HG03565 (cell line): ENCODE results near the gene NCKAP5.

Experiments used
- ATAC-seq: cut with Tn5 transposase; IDR thresholded peaks from one replicate; pipeline ENCODE4 v1.9.1; 2021; ENCODE audit warnings: mild to moderate bottlenecking, moderate library complexity; ENCODE audit not compliant: unreplicated experiment

The NCKAP5 gene

GRCh38 chr2:133062931-133063665 lies 505.2 kb downstream of the NCKAP5 start:
- ATAC-seq, result no peak

- no peak for ATAC-seq
These were observed 506.2 kb downstream of the NCKAP5 start for GRCh38 chr2:133061874-133062593.

- ATAC-seq, result no peak
These were observed 514.0 kb downstream of the NCKAP5 start for GRCh38 chr2:133054297-133054696.

GRCh38 chr2:133053541-133053940 lies 514.7 kb downstream of the NCKAP5 start:
- ATAC-seq, result no peak

- ATAC-seq, result no peak
These were observed 522.5 kb downstream of the NCKAP5 start for GRCh38 chr2:133045787-133046186.

- ATAC-seq, result no peak
These were observed 523.7 kb downstream of the NCKAP5 start for GRCh38 chr2:133044556-133044955.

GRCh38 chr2:133040170-133040569 lies 528.1 kb downstream of the NCKAP5 start:
- no peak for ATAC-seq

- no peak for ATAC-seq
These were observed 528.7 kb downstream of the NCKAP5 start for GRCh38 chr2:133039531-133039930.

- ATAC-seq, result no peak
These were observed 541.6 kb downstream of the NCKAP5 start for GRCh38 chr2:133026536-133027177.

- no peak for ATAC-seq
These were observed 543.3 kb downstream of the NCKAP5 start for GRCh38 chr2:133025004-133025403.

GRCh38 chr2:133012847-133013734 lies 555.2 kb downstream of the NCKAP5 start:
- ATAC-seq, result no peak

GRCh38 chr2:133004623-133005022 lies 563.6 kb downstream of the NCKAP5 start:
- no peak for ATAC-seq

- no peak for ATAC-seq
These were observed 568.8 kb downstream of the NCKAP5 start for GRCh38 chr2:132999421-132999820.

GRCh38 chr2:132998221-132998620 lies 570.0 kb downstream of the NCKAP5 start:
- no peak for ATAC-seq

- no peak for ATAC-seq
These were observed 576.7 kb downstream of the NCKAP5 start for GRCh38 chr2:132991471-132992045.

- no peak for ATAC-seq
These were observed 583.5 kb downstream of the NCKAP5 start for GRCh38 chr2:132984731-132985130.

- ATAC-seq, result no peak
These were observed 588.0 kb downstream of the NCKAP5 start for GRCh38 chr2:132980304-132980703.

GRCh38 chr2:132979339-132980093 lies 588.7 kb downstream of the NCKAP5 start:
- ATAC-seq, result peak; percentile 67

GRCh38 chr2:132978840-132979239 lies 589.4 kb downstream of the NCKAP5 start:
- ATAC-seq, result no peak
